C1 segment of cervical spinal cord (tissue), 14 donors: Measurements from ENCODE around the gene IMMP2L.

Experiments used
- DNase-seq, 14 donors: peaks; one replicate each; lab custom pipeline; 2025; lab: John Stamatoyannopoulos, UW

The IMMP2L gene

DNA sequence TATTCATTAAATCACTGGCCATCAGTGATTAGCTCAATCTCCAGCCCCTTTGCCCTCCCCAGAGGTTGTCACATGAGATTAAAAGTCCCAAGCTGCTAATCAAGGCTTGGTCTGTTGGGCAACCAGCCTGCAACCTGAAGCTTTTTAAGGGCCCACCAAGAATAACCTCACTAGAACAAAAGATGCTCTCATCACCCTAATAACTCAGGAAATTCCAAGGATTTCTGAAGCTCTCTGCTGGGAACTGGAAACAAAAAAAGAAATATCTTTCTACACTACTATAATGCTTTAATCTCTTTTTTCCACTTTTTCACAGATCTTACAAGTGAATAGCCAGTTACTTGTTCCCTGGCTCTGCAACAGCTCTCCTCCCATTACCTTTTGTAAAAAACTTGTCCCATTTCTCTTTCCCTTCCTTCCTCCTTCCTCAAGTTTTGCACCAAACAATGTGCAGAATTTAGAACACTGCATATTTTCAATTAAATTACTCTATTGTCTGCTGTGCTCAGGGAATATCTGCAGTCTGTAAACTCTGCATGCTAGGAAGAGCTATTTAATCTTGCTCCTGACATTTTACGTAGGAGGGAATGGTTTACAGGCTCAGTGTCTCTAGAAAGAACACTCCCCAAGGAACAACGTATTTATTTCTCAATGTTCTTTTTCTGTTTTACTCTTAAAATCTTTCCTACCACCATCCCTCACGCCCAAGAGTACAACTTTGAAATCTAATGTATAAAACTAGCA lies 169.1 kb downstream of the IMMP2L start:
- DNase-seq: no peak

DNA sequence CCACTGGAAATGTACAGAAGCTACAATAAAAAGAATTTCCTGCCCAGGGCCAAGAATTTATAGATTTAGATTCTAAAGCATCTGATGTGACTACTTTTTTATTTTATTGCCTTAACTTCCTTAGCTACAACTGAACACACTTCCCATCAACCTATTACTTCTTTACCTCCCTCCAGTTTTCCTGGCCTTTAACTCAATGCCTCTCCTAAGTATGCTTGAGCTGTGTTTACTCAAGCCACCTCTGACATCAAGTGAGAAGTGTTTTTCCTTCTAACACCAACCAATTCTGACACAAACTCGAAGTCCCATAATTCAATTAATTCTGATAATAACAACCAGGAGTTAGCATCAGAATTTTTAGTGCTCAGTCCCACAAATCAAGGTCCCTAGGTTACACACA lies 170.0 kb downstream of the IMMP2L start:
- DNase-seq: no peak

DNA sequence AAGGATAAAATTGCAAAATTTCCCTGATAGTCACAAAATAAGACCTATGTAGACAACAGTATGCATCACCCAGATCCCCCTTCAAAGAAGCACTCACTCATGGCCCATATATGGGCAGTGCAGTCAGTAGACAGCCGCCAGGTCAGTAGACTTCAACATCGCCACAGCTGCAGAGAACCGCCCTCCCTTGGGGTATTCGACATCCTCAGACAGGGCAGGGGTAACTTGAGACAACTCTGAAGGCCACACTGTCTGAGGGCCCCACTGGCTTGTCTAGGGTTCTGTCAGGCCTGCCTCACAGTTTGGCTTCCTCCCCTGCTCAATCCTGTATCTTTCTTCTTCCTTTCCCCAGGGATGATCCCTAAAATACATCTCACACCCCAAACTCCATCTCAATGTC lies 172.3 kb downstream of the IMMP2L start:
- DNase-seq: no peak

DNA sequence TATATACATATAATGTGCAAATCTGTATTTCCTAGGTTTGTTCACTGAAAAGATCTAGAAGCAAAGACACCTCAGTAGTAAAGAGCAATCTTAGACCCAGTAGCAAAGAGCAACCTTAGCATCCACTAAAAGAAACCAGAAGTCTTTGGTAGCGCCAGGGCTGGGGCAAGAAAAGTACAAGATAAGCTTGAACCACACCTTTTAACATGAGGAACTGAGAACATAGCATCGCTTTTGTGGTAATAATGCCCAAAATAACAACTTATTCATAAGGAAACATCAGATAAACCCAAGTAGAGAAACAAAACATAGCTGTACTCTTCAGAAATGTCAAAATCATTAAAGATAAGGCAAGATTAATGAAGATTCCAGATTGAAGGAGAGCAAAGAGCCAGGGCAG lies 173.4 kb downstream of the IMMP2L start:
- DNase-seq: no peak

DNA sequence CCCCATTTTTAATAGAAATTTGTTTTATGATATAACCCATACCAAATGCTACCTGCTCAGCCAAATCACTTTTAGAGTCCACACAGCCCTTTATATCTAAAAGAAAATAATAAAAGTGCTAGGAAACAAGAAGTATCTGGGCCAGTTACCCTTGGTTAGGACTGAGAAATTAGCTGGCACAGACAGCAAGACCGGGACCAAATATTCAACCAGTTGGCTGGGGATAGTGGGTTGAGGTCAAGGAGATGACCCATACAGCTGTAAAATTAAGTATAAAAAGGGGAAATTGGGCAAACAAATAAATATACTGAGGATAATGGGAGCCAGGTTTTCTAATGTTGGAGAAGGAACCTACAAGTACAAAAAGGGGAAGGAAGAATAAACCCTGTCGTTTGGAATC lies 174.3 kb downstream of the IMMP2L start:
- DNase-seq: no peak

DNA sequence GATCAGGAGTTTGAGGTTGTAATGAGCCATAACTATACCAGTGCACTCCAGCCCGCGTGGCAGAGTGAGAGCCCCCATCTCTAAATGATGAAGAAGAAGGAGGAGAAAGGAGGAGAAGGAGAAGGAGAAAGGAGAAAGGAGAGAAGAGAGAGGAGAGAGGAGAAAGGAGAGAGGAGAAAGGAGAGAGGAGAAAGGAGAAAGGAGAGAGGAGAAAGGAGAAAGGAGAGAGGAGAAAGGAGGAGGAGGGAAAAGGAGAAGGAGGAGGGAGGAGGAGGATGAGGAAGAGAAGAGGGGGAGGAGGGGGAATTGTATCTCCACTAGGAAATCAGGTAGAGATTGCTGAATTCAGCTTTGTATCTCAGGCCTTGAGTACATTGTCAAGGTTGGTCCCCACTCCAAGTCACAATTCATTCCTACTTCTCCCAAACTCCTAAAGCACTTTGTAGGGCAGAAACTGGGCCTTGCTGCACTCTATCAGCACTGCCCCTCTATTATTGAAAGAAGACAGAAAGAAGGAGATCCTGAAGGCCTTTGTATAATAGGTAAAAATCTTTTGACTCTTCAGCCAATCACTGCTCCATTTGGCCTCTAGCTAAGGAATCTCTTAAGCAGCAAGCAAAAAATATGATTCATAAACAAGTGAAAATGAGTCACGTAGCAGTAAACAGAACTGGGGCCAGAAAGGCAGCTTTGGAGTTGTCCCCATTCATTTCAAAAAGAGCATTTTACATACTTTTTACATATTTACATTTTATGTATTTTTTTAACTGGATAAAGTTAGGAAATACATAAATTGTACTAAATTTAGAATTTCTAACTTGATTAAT lies 178.0 kb downstream of the IMMP2L start:
- DNase-seq: no peak

DNA sequence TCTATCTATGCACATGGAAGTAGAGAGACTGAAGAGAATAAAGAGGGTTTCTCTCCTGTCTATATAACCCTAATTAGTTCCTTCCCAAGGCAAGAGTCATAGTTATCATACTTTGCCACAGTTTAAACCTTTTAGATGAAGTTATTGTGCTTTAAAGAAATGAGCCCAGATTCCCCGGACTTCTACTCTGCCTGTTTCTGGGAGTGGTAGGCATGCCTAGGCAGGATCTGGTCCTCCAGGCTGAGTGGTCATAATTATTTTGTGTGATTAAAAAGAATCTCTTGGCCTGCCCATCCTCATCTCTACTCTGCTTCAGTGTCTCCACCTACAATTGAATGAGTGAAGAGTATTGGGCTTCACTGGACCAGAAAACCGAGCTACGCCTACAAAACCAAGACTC lies 179.2 kb downstream of the IMMP2L start:
- no peak for DNase-seq

DNA sequence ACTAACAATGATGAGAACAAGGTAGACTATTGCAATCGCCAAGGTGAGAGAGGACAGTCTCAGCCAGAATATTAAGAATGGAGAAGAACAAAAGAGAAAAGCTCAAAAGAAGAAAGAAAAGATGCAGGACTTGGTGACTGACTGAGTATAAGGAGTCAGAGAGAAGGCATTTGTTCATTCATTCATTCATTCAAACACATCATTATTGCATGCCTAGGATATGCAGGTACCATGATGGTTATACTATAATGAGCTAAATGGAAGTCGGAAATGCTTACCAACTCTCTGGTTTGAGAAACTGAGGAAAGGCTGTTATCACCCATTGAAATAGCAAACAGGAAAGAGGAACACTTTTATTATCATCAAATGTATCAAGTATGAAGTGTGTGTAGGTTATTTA lies 180.7 kb downstream of the IMMP2L start:
- no peak for DNase-seq

DNA sequence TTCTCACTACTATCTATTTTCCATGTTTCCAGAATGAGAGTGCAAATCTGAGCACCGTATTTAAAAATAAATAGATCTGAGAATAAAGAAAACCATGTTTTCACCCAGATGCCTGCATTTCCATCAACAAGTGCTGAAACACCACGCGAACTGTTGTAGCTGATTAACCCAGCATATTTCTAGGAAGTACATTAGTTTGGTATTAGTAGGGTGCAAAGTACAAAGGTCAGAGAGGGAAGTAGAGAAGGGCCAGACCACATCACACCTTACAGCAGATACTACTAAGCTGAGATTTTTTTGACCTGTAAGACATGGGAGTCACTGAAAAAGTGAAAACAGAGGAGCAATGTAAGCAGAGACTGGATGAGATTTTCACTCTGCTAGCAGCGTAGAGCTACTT lies 181.3 kb downstream of the IMMP2L start:
- no peak for DNase-seq

DNA sequence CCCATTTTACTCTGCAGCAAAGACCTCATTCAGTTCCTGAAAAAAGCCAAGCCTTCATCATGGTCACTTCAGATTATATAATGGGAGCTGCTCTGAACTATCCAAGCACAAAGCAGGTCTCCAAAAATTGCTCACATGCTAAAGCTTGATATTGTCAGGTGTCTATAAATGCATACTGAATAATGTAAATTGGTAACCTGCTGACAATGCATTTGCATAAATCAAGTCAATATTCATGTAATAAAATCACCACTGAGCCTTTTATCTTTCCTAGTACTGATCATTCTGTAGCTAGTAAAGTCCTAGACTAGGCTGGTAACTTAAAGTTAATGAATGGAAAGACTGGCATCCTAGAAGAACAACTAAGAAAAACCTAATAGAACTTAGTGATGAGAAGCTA lies 188.3 kb downstream of the IMMP2L start:
- no peak for DNase-seq

DNA sequence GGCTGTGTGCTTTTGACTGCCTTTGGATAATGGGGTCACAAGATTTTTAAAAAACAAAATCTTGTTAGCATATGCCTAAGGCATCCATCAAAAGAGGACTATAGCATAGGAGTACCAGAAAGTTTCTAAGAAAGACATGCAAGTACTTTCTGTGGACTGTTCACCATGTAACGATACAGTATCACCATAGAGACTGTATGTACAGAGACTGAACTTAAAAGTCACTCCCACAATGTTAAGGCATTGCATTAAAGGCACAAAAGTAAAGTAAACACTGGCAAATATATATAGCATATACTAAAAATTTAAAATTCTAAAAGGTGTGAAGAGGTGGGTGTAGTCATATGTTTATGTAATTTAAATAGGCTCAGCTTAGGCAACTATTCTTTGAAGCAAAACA lies 190.9 kb downstream of the IMMP2L start:
- DNase-seq: no peak

DNA sequence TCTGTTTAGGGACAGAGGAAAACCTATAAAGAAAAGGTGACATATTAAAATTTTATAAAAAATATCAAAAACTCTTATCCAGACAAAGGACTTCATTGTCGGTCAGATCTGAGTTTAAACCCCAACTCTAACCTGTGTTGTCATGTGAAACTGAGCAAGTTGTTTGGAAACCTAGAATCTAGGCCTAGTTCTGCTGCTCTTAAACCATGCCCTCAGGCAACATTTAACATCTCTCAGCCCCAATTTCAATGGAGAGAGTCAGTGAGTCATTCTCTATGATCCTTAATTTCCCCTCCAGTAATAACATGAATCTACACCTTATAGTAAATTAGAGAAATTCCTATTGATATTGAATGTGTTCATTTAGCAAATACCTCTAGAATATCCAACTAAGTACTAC lies 192.3 kb downstream of the IMMP2L start:
- no peak for DNase-seq

DNA sequence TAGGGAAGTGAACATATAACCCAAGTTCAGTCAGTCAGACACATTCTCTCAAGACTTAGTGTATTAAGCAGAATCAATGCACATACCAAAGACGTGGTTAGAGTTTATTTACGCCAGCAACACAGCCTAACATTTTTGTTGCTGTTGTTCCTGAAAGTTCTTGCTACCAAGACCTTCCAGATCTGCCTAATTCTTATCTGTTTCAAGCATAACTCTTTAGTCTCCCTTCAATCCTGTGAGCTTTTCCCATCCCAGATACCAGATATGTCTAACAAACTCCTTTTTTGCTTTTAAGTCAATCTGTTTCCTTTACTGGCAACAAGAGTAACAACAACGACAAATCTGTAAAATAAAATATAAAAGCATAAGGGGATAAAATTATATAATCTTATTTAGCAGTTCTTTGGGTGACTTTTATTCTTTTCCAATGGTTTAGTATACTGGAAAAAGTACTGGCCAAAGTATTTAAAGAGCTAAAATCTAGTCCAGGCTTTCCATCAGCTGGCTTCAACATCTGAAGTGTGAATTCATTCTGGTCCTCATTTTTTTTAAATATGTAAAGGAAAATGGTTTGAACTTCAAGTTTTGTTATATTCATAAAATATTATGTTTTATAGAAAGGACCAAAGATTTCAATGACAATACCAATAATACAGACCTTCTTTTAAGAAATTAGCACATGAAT lies 193.8 kb downstream of the IMMP2L start:
- no peak for DNase-seq

DNA sequence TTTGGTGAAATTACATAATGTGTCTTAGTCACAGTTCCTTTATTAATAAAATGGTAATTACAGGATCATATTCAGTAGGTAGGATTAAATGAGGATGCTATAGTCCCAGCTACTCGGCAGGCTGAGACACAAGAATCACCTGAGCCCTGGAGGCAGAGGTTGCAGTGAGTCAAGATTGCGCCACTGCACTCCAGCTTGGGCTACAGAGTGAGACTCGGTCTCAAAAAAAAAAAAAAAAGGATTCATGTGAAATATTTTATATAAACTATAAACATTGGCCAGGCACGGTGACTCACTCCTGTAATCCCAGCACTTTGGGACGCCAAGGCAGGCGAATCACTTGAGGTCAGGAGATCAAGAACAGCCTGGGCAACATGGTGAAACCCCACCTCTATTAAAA lies 197.9 kb downstream of the IMMP2L start:
- DNase-seq: no peak

DNA sequence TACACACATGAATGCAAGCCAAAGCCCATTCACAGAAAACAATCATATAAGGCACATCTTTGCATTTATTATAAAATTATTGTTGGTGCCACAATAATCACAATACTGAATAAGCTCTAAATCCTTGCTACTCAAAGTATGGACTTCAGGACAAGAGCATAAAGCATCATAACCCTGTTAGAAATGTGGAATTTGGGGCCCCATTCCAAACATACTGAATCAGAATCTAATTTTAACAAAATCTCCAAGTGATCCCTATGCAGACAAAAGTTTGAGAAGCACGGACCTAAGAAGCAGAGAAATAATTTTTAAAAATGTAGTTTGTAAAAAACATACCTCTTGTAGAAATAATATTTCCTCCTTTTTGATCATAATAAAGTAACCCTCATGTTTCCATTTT lies 199.2 kb downstream of the IMMP2L start:
- DNase-seq: no peak

DNA sequence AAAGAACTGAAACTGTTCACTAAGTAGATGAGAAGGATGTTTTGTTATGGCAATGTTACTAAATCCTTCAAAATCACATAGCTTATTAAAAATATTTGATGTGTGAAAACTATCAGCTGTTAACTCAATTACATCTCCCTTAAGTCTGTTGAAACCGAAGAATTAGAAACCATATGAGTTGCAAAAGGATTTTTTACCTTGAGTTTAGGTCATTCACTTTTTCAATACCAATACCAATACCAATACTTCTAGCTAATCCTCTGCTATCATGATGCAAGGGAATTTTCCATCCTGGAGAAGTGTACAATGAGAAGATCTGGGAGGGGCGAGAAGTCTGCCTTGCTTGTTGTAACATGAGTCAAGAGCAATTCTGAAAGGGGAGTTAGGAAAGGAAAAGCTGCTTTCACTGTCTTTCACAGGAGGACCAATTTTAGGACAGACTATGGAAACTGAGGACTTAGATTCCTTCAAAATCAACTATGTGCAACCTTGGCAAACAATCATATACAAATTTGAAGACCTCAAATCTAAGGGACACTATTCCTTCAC lies 199.7 kb downstream of the IMMP2L start:
- no peak for DNase-seq

DNA sequence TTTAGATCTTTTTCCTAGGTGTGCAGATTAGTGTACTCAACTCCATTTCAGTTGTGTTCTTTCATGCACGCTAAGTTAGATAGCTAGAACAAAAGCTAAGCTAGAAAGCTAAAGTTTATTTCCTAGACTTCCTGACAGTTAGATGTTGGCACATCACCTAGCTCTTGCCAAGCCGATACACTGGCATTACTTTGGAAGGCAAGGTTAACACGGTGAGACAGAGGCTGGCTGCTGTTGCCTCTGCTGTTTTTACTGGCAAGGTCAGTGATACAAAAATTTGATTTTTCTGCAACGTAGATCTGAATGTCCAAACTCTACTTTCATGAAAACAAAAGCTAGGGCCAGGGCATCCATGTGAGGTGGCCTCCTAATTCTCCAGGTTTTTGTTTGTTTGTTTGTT lies 203.4 kb downstream of the IMMP2L start:
- DNase-seq: no peak

DNA sequence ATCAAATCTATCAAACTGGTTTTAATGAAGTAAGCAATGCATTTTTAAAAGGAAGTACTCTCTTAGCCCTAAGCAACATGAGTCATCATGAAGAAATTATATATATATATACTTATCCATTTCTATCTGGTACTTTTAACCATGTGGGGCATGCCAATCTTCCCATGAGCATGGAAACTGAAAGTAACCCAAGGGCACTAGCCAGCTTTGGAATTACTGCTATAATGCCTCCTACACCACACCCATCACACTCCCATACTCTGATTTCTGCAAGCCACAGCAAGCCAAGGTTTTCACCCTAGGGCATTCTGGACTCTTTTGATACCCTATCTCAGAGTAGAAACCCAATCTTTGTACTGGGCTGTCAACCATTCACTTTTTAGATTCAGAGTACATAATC lies 204.6 kb downstream of the IMMP2L start:
- no peak for DNase-seq

DNA sequence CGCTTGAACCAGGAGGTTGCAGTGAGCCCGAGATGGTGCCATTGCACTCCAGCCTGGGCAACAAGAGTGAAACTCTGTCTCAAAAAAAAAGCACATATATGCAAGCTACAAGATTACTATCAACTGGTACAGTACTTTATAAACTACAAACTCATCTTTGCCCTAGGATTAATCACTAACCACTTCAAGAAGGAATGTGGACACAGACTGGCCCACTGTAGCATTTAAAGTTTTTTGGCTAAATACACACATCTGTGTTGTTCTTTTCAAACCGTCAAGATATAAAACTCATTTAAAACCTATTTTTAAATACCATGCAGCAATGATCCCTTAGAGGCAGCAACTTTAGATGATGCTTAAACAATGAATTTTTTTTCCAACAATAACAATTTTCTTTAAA lies 205.4 kb downstream of the IMMP2L start:
- no peak for DNase-seq

DNA sequence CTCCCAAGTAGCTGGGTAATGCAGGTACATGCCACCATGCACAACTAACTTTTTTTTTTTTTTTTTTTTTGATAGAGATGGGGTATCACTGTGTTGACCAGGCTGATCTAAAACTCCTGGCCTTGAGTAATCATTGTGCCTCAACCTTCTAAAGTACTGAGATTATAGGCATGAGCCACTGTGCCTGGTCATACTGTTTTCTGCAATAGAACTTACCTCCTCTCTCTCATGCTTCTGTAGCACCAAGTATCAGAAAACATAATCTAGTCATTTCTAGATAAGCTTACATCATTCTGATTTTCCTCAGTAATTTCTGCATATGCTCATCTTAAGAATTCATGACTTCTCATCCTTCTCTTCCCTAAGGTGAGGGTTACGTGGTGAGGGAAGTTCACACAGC lies 210.0 kb downstream of the IMMP2L start:
- DNase-seq: no peak

DNA sequence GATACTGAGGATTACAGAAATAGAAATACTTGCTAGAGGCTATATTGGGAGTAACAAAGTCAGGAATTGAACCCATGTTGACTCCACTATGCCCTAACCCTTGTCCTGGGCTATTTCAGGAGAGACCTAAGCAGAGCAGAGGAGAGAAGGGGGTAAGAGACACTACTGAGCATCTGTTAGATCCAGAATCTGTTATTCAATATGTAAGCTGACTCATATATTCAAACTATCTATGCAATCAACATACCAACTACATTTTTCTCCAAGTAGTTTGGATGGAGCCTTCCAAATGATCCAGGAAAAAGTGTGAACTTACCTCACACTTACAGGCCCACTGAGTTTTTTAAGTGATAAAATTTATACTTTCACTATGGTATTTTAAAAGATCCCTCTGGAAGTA lies 216.1 kb downstream of the IMMP2L start:
- no peak for DNase-seq

DNA sequence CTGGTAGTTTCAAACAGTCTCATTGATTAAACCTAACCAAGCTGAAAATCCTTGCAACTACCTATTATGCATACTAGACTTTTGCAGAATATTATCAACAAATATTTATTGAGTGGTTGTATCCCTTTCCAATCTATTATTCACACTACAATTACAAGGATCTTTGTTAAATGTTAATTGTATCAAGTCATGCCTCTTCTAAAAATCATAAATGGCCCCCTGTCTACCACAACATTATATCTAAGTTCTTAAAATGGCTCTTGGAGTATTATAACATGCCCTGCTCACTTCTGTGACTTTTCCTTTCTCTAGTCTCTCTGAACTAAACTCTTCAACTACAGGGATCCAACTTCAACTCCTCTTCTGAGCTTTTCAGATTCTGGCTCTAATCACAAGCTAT lies 219.3 kb downstream of the IMMP2L start:
- DNase-seq: no peak
